GM19455 (cell line): ENCODE measurements around the gene PTGES3.
"Not testable (repeated sequence)": the region's sequence is repeated elsewhere in the genome, so short reads cannot be mapped to it uniquely, and the experiment has no call there.

Experiments used
- ATAC-seq: cut with Tn5 transposase; IDR thresholded peaks from one replicate; pipeline ENCODE4 v1.9.1; 2021; ENCODE audit not compliant: unreplicated experiment

The PTGES3 gene

GRCh38 chr12:56713345-56713744, 25.3 kb upstream of the PTGES3 start:
- ATAC-seq: no peak

- no peak for ATAC-seq
Measured at GRCh38 chr12:56709759-56710376, 21.8 kb upstream of the PTGES3 start.

GRCh38 chr12:56704522-56704921, 16.4 kb upstream of the PTGES3 start:
- ATAC-seq: not testable (repeated sequence)

- no peak for ATAC-seq
Measured at GRCh38 chr12:56699020-56699661, 11.1 kb upstream of the PTGES3 start.

GRCh38 chr12:56695327-56696101, 7.4 kb upstream of the PTGES3 start:
- no peak for ATAC-seq

- no peak for ATAC-seq
Measured at GRCh38 chr12:56694161-56694560, 6.1 kb upstream of the PTGES3 start.

GRCh38 chr12:56688846-56689109, 694 bp upstream of the PTGES3 start:
- ATAC-seq: no peak

GRCh38 chr12:56687223-56688128, 608 bp downstream of the PTGES3 start:
- peak; percentile 17 for ATAC-seq

- no peak for ATAC-seq
Measured at GRCh38 chr12:56684745-56685359, 3.2 kb downstream of the PTGES3 start.

- no peak for ATAC-seq
Measured at GRCh38 chr12:56682323-56682722, 5.8 kb downstream of the PTGES3 start.

- no peak for ATAC-seq
Measured at GRCh38 chr12:56679883-56680575, 8.1 kb downstream of the PTGES3 start.

GRCh38 chr12:56678852-56679251, 9.2 kb downstream of the PTGES3 start:
- no peak for ATAC-seq

- peak; percentile 67 for ATAC-seq
Measured at GRCh38 chr12:56677680-56678079, 10.4 kb downstream of the PTGES3 start.

GRCh38 chr12:56676851-56677580, 11.1 kb downstream of the PTGES3 start:
- no peak for ATAC-seq

- ATAC-seq: no peak
Measured at GRCh38 chr12:56671608-56672007, 16.5 kb downstream of the PTGES3 start.

- ATAC-seq: no peak
Measured at GRCh38 chr12:56670836-56671235, 17.2 kb downstream of the PTGES3 start.

GRCh38 chr12:56668197-56668457, 20.0 kb downstream of the PTGES3 start:
- ATAC-seq: no peak

GRCh38 chr12:56661979-56662638, 26.0 kb downstream of the PTGES3 start:
- ATAC-seq: no peak

- no peak for ATAC-seq
Measured at GRCh38 chr12:56661560-56661959, 26.5 kb downstream of the PTGES3 start.
